ENCODE data around the gene C1orf21.
"Not testable (repeated sequence)": the region's sequence is repeated elsewhere in the genome, so short reads cannot be mapped to it uniquely, and the experiment has no call there.

Gene C1orf21

GRCh38 chr1:184597650-184598357 is 211.0 kb downstream of the C1orf21 start:
- DNase-seq (ENCODE audit: low read depth in 2 of 2): no peak

- no peak for DNase-seq (ENCODE audit: low read depth in 2 of 2)
Observed at GRCh38 chr1:184598403-184599193, 211.8 kb downstream of the C1orf21 start.

DNA sequence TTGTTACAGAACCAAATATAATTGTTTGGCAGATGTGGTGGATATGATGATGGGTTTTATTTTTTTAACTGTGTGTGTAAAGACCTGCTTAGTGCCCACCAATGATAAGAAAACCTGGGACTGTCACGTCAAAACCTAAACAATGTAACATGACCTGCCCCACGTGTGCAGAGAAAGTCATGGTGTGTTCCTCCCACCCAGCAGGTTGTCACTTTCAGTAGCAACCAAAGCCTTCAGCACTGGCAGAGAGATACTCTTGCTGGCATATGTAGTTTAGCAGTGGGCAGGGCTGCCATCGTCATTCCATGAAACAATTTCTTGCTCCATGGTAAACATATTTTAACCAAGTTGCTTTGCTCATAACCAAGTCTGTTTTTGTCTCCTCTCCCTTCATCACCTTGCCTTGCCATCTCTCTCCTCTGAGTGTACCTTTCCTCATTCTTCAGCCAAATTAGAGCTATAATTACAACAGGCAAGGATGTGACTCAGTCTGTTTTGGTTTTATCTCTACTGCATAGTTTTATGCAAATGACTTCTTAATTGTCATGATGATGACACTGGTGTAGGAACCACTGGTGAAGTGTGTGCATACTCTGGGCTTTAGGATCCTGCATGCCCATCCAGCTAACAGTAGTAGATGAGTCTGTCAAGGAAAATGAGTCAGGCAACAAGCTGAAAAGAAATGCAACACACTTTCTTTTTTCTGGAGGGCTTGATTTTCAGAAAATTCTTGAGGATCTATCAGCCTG is 217.5 kb downstream of the C1orf21 start:
- no peak for DNase-seq (ENCODE audit: low read depth in 2 of 2)

DNA sequence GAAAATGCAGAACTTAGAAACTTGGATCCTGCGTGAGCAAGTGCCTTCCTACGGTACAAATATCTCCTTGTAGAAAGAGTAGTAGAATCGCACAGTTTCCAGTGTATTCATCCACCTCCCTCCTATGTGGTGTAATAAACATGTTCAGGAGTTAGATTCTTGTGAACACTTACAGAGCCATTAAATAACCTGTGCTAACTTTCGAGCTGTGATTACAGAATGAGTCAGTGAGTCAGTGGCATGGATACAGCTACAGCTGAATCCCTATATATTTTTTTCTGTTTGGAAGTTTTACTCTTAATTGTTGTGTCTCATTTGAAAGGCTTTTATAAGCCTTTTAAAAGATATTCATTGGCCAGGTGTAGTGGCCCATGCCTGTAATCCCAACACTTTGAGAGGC is 219.1 kb downstream of the C1orf21 start:
- DNase-seq (ENCODE audit: low read depth in 2 of 2): no peak

GRCh38 chr1:184606786-184607185 is 220.0 kb downstream of the C1orf21 start:
- no peak for DNase-seq (ENCODE audit: low read depth in 2 of 2)

DNA sequence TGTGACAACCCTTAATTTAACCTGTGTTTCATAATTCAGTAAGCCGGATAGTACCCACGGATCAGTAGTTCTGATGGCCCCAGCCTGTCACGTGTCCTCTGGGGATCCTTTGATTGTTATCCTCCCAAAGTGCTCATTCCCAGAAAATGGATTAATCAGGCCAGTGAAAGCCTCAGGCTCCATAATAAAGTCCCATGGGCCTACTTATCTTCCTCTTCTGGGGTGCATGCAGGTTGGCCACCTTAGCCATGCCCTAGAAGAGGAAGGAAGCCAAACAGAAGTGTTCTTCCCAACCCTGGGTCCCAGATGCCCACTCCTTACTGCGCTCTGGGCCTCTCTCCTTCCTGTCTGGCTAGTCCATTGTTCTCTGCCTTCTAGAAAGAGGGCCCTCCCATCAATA is 221.8 kb downstream of the C1orf21 start:
- no peak for DNase-seq (ENCODE audit: low read depth in 2 of 2)

- DNase-seq (ENCODE audit: low read depth in 2 of 2): no peak
Observed at GRCh38 chr1:184608990-184609389, 222.2 kb downstream of the C1orf21 start.

DNA sequence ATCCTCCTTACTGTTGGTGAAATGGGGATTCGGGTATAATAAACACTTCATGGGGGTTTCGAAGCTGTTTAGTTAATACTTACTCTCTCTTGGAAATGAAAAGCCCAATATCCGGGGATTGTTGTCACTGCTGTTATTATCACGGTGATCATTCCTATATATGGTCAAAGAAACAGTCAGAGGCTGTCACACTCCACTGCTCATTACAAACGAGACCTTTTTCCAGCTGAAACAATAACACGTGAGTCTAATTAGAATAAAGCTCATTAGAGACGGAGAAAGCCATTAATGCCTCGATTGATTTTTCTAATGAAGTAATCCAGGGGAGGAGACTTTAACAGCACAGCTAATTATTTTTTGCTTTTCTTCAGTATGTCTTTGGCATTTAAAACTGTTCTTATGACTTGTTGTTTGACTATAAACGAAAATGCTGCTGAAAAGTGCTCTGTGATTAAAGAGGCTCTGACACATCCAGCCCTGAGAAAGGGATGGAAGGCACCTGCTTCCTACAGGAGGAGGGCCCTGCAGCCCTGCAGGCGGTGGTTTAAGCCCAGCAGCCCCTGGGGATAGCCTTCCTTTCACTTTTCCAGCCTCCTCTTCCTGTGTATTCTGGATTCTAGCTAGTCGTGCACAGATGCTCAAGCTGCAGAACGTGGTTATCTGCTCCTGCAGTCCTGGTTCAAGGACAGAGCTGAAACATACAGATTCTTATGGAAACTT is 224.2 kb downstream of the C1orf21 start:
- no peak for DNase-seq (ENCODE audit: low read depth in 2 of 2)

DNA sequence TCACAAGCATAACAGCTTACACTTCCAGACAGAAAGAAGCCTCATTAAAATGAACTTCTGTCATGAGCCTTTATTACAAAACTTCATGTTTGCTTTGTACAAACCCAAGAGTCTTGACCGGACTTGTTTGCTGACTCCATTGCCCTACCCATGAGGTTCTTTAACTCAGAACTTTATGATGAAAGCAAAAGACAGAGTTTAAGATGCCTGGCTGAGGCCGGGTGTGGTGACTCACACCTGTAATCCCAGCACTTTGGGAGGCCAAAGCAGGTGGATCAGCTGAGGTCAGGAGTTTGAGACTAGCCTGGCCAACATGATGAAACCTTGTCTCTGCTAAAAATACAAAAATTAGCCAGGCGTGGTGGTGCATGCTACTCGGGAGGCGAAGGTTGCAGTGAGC is 225.4 kb downstream of the C1orf21 start:
- DNase-seq (ENCODE audit: low read depth in 2 of 2): not testable (repeated sequence)

GRCh38 chr1:184614667-184615066 is 227.8 kb downstream of the C1orf21 start:
- DNase-seq (ENCODE audit: low read depth in 2 of 2): no peak

GRCh38 chr1:184615301-184615700 is 228.5 kb downstream of the C1orf21 start:
- DNase-seq (ENCODE audit: low read depth in 2 of 2): no peak

GRCh38 chr1:184616504-184616903 is 229.7 kb downstream of the C1orf21 start:
- DNase-seq (ENCODE audit: low read depth in 2 of 2): no peak

DNA sequence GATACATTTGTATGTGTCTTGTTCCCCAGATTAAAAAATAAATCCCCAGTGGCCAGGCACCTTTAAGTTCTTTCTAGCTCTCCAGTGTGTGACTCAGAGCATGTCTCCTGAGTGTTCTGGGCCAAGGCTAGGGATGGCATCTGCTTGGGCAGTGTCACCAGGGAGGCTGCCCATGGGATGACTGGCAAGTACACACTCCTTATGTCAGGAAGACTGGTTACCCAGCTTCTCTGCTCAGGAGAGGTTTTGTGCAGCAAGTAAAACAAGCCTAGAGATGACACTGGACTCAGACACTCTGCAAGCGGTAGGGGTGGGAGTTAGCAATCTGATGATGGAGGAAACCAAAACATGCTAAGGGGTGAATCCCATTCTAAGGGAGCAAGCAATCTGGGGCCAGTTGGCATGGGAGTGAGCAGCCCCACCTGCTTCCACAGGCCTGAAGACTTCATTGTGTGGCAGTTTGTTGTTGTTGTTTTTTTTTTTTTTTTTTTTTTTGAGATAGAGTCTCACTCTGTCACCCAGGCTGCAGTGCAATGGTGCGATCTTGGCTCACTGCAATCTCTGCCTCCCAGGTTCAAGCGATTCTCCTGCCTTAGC is 230.7 kb downstream of the C1orf21 start:
- DNase-seq (ENCODE audit: low read depth in 2 of 2): no peak

- DNase-seq (ENCODE audit: low read depth in 2 of 2): no peak
Observed at GRCh38 chr1:184618851-184619250, 232.0 kb downstream of the C1orf21 start.

DNA sequence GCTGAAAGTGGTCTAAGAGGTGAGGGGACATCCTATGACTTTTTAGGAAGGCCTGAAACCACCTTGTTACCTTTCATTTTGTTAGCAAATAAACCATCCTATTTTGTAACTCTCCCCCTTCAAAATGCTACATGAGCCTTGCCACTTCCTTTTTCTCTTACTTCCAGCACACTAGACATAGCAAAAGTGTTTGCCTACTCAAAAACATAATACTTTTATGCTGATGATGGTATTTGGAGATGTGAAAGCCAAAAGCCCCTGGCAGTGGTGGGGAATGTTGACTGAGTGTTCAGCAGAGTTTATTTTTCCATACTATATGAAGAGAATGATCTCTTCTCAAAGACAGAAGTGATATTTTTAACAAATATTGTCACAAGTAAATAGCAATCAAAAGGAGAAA is 233.6 kb downstream of the C1orf21 start:
- DNase-seq (ENCODE audit: low read depth in 2 of 2): no peak

GRCh38 chr1:184621260-184621659 is 234.4 kb downstream of the C1orf21 start:
- no peak for DNase-seq (ENCODE audit: low read depth in 2 of 2)

DNA sequence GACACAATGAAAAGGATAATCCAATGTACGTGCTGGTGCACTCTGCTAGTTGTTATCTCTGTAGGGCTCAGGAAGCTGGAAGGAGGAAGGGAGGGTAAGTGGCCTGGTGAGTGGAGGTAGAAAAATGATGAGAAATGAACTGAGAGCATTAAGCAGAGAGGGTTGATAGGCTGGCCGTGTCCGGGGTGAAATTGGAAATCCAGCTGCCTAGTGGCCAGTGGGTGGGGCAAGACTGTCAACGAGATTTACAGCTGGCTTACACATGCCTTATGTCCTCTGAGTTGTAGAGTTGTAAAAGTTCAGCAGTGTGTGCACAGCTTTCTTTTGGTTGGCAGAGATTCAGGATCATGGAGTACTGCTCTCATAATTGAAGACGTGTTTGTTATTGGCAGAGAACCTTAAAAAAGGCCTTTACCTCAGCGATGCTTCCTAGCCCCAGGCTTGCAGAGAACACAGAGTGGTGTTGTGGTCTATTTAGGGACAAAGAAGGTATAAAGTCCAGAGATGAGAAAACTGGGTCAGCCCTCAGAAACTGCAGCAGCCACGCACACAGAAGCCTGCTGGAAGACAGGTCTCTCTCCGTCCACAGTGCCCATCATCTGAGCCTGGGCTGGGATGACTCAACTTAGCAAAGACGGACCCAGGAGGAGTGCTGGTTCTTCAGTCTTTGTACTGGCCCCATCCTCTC is 235.5 kb downstream of the C1orf21 start:
- DNase-seq (ENCODE audit: low read depth in 2 of 2): no peak

GRCh38 chr1:184623404-184623803 is 236.6 kb downstream of the C1orf21 start:
- no peak for DNase-seq (ENCODE audit: low read depth in 2 of 2)

DNA sequence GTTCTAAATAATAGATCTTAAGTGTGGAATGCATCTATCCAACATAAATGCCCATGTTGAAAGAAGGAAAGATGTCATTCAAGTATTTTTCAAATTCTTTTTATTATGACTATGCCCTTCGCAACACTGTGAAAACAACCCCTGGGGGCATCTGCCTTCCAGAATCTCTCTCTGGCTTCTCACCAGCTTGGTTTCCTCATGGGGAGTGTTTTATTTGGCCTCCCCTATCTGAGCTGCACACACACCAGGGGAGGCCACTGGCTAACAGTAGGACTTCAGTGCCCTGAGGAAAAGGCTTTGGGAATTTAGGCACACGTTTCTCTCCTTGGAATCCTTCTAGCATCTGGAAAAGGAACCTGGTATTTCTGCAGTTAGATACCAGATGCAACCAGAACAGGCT is 237.2 kb downstream of the C1orf21 start:
- no peak for DNase-seq (ENCODE audit: low read depth in 2 of 2)

DNA sequence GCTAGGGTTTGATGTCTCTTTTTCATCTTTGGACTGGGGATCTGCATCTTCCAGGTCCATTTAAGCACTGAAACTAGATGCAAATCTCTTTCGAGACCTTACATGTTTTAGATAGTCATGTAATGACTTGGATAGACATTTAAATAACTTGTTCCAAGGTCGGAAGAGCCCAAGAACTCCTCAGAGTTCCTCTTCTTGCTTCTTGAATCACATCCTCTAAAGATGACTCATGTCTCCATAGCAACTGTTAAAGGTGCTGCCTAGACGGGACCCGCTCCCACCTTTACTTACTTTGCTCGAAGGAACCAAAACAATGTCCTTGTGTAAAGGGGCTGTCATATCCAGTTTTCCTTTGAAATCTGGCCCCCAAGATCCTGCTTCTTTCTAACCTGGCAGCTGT is 237.8 kb downstream of the C1orf21 start:
- DNase-seq (ENCODE audit: low read depth in 2 of 2): no peak

GRCh38 chr1:184625271-184625670 is 238.4 kb downstream of the C1orf21 start:
- DNase-seq (ENCODE audit: low read depth in 2 of 2): no peak

Measured in activated CD4-positive, alpha-beta T cell treated with anti-CD3 and anti-CD28 coated beads for 24 hours (primary cell).